ENCODE results near the gene TMPRSS11B.

- TF ChIP-seq REST (tag by site-specific recombination; IDR thresholded peaks at IDR 0.05), result no peak
- TF ChIP-seq CTCF (tag by site-specific recombination; IDR thresholded peaks at IDR 0.05), result no peak
- no peak for TF ChIP-seq ZNF624 (tag by site-specific recombination; IDR thresholded peaks at IDR 0.05)
- TF ChIP-seq GLI4 (tag by site-specific recombination; IDR thresholded peaks at IDR 0.05), result no peak
- TF ChIP-seq ZBTB1 (tag by site-specific recombination; IDR thresholded peaks at IDR 0.05), result no peak
- no peak for TF ChIP-seq GFI1B (tag by site-specific recombination; IDR thresholded peaks at IDR 0.05)
- no peak for TF ChIP-seq ZNF530 (tag by site-specific recombination; IDR thresholded peaks at IDR 0.05; ENCODE audit: low read depth)
- TF ChIP-seq ZNF777 (tag by site-specific recombination; IDR thresholded peaks at IDR 0.05; ENCODE audit: borderline replicate concordance), result no peak
- TF ChIP-seq ZNF513 (tag by site-specific recombination; IDR thresholded peaks at IDR 0.05), result no peak
Measured at GRCh38 chr4:68283714-68284113, 38.2 kb upstream of the TMPRSS11B start.

Data from HEK293 (cell line).